ENCODE results near the gene DIP2B. TPM values are rescaled to one million over a fixed set of nuclear protein-coding genes. Genes with fewer than 3 reads are reported as not detected.

The DIP2B gene
- total RNA-seq, 1 experiment from 2014 or later: 20.0 TPM

DNA sequence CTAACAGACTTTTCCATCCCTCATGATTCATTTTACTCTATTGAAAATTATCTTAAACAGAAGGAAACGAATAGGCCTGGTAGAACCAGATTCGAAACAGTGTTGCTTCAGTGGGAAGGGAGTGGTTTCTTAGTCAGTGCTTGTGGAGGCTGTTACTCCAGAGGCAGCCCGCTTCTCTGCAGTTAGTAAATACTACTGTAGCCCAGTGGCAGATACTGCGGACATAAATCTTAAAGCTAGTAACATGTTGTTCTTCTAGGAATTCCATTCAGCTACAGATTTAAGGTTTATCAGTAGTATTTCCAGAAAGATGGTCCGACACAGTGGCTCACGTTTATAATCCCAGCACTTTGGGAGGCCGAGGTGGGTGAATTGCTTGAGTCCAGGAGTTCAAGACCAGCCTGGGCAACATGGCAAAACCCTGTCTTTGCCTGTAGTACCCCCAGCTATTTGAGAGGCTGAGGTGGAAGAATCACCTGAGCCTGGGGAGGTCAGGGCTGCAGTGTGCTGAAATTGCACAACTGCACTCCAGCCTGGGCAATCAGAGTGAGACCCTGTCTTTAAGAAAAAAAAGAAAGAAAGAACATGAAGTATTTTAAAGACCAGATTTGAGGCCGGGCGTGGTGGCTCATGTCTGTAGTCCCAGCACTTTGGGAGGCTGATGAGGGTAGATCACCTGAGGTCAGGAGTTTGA lies 45.9 kb downstream of the DIP2B start:
- Mint-ChIP-seq H3K27me3 (ENCODE audit: low read depth) (no peaks in the 10 kb centered on the region), H3K36me3 (ENCODE audit: insufficient read depth in 1 of 3, low read depth in 3 of 3) (no peaks in the 10 kb centered on the region; a peak in 2 of 7 replicates), H3K4me1 (peaks cover 17 to 20% of the 10 kb centered on the region in 2 experiments), H3K27ac (peak overlapping the region in 1 of 3 experiments; percentile 60; a peak in 2 of 7 replicates), H3K9me3 (no peaks in the 10 kb centered on the region), H3K4me3 (no peak overlapping the region)
- no peaks in the 10 kb centered on the region for H3K9me3 ChIP-seq (ENCODE audit: control insufficient read depth, low read depth, low read length)
- H3K4me2 ChIP-seq (ENCODE audit: insufficient read depth, insufficient read length, low read length): no peak overlapping the region
- no peak overlapping the region for H3K18ac ChIP-seq (ENCODE audit: insufficient read length, low read depth, low read length)
- no peak overlapping the region for H2BK5ac ChIP-seq (ENCODE audit: insufficient read length, low read length)
- H2BK120ac ChIP-seq (ENCODE audit: low read depth, low read length, poor library complexity, severe bottlenecking): no peak overlapping the region
- H2BK20ac ChIP-seq (ENCODE audit: low read depth, low read length, poor library complexity, severe bottlenecking): no peak overlapping the region
- H4K8ac ChIP-seq (replicated peaks; ENCODE audit: insufficient read length, low read depth, low read length): no peak overlapping the region
- DNase-seq: no peak
- H3K4ac ChIP-seq (ENCODE audit: low read depth, low read length): no peak overlapping the region
- H2AFZ ChIP-seq (ENCODE audit: low read length): no peak overlapping the region
- no peaks in the 10 kb centered on the region for H4K20me1 ChIP-seq (ENCODE audit: control insufficient read depth, insufficient read depth, insufficient read length)
- H2AK5ac ChIP-seq (ENCODE audit: insufficient read length, low read length): no peak overlapping the region
- H3K23ac ChIP-seq (ENCODE audit: insufficient read length, low read depth, low read length): no peak overlapping the region
- peaks cover 7% of the 10 kb centered on the region; the same call in 1 of the 2 replicates for H3K79me2 ChIP-seq (ENCODE audit: insufficient read depth, low read length)
- peak overlapping the region; percentile 33 for H3K56ac ChIP-seq (ENCODE audit: insufficient read length, low read depth, low read length)
- H3K23me2 ChIP-seq (ENCODE audit: insufficient read length, low read depth, low read length, poor library complexity, severe bottlenecking): no peaks in the 10 kb centered on the region
- no peak overlapping the region for H3K9ac ChIP-seq (ENCODE audit: extremely low read depth, insufficient read length, low read length)
- no peak overlapping the region for H4K91ac ChIP-seq (ENCODE audit: insufficient read length, low read depth, low read length)
- H3K27ac ChIP-seq (ENCODE audit: insufficient read length, low read depth, low read length): no peak overlapping the region
- no peak overlapping the region for H3K14ac ChIP-seq (ENCODE audit: insufficient read depth, low read length)
- no peaks in the 10 kb centered on the region; the same call in 1 of the 2 replicates for H3K4me1 ChIP-seq (ENCODE audit: insufficient read depth, low read length)
- TF ChIP-seq, protein P1, sequence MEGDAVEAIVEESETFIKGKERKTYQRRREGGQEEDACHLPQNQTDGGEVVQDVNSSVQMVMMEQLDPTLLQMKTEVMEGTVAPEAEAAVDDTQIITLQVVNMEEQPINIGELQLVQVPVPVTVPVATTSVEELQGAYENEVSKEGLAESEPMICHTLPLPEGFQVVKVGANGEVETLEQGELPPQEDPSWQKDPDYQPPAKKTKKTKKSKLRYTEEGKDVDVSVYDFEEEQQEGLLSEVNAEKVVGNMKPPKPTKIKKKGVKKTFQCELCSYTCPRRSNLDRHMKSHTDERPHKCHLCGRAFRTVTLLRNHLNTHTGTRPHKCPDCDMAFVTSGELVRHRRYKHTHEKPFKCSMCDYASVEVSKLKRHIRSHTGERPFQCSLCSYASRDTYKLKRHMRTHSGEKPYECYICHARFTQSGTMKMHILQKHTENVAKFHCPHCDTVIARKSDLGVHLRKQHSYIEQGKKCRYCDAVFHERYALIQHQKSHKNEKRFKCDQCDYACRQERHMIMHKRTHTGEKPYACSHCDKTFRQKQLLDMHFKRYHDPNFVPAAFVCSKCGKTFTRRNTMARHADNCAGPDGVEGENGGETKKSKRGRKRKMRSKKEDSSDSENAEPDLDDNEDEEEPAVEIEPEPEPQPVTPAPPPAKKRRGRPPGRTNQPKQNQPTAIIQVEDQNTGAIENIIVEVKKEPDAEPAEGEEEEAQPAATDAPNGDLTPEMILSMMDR (conservative IDR thresholded peaks at IDR 0.05): no peak
- H3K27me3 ChIP-seq (ENCODE audit: insufficient read depth, low read length): no peaks in the 10 kb centered on the region
- no peak overlapping the region for H2BK15ac ChIP-seq (ENCODE audit: low read depth, low read length)
- H4K5ac ChIP-seq (ENCODE audit: insufficient read length, low read depth, low read length): no peak overlapping the region
- H2BK12ac ChIP-seq (ENCODE audit: insufficient read length, low read depth, low read length): no peak overlapping the region
- H3T11ph ChIP-seq (ENCODE audit: low read length): no peak overlapping the region
- H3K79me1 ChIP-seq (ENCODE audit: insufficient read depth, low read depth, low read length, poor library complexity, severe bottlenecking): peaks cover 3% of the 10 kb centered on the region
- WGBS (ENCODE audit: extremely low coverage, insufficient read length, low lambda C conversion rate): no CpG with 5 or more reads among the region's 9 CpGs

All from H9 (cell line).